ENCODE data around the gene HCRTR1.

DNA sequence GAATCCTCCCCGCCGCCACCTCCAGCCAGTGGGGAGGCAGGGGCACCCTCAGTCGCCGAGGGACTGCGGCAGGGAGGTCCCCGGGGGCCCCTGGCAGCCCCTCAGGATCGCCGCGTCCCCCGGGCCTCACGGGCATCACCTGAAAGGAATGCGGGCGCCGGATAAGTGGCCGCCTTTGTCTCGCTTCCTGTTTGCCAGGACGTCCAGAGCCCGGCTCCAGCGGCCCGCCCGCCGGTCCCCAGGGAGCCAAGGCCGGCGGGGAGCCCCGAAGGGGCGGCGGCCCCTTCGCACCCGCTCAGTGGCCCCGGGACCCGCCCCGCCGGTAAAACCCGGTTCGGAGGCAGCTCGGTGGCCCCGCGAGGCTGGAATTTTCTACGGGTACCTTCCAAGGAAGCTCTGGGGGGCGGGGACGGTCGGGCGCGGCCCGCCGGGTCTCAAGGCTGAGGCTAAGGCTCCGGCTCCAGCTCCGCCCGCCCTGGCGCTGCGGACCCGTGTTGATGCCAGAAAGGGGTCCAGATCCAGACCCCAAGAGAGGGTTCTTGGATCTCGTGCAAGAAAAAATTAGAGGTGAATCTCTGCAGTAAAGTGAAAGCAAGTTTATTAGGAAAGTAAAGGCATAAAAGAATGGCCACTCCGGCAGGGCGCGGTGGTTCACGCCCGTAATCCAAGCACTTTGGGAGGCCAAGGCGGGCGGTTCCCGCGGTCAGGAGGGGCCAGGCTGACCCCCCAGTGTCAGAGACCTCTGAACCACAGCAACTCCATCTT is 28.6 kb upstream of the HCRTR1 start:
- TF ChIP-seq, protein P1, sequence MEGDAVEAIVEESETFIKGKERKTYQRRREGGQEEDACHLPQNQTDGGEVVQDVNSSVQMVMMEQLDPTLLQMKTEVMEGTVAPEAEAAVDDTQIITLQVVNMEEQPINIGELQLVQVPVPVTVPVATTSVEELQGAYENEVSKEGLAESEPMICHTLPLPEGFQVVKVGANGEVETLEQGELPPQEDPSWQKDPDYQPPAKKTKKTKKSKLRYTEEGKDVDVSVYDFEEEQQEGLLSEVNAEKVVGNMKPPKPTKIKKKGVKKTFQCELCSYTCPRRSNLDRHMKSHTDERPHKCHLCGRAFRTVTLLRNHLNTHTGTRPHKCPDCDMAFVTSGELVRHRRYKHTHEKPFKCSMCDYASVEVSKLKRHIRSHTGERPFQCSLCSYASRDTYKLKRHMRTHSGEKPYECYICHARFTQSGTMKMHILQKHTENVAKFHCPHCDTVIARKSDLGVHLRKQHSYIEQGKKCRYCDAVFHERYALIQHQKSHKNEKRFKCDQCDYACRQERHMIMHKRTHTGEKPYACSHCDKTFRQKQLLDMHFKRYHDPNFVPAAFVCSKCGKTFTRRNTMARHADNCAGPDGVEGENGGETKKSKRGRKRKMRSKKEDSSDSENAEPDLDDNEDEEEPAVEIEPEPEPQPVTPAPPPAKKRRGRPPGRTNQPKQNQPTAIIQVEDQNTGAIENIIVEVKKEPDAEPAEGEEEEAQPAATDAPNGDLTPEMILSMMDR (IDR thresholded peaks at IDR 0.05): no peak
- TF ChIP-seq POLR2AphosphoS5 (IDR thresholded peaks at IDR 0.05) (no peak), POLR2A (IDR thresholded peaks at IDR 0.05) (no peak)

Measured in breast epithelium (tissue), 3 donors.